Measurements from ENCODE around the gene PER1. TPM values are rescaled to one million over a fixed set of nuclear protein-coding genes. Genes with fewer than 3 reads are reported as not detected.
A peak's percentile ranks its signal among the peaks of the same experiment; 100 is the strongest.

The PER1 gene
- total and polyA plus RNA-seq, 2 of the 8 experiments (the other 6 are each of a cell fraction or from before 2014, with no cell fraction given), result 9.6 to 38.0 TPM

GRCh38 chr17:8162233-8162996 is 10.2 kb upstream of the PER1 start, which contains the start of gene VAMP2 (continued):
- TF ChIP-seq CTCF (IDR thresholded peaks at IDR 0.05; ENCODE audit: control extremely low read depth in 1 of 3, insufficient read depth in 1 of 3, low read depth in 1 of 3, low read length in 3 of 3), result no peak
- no peak for TF ChIP-seq CHD2 (IDR thresholded peaks at IDR 0.05; ENCODE audit: low read length)
- TF ChIP-seq GABPA (IDR thresholded peaks at IDR 0.05; ENCODE audit: borderline replicate concordance, insufficient read depth, low read length), result no peak
- TF ChIP-seq TCF12 (IDR thresholded peaks at IDR 0.05; ENCODE audit: low read depth, low read length), result no peak
- TF ChIP-seq RAD21 (IDR thresholded peaks at IDR 0.05 in 1 of 2, conservative IDR thresholded peaks at IDR 0.05 in 1 of 2; ENCODE audit: low read depth in 2 of 2, low read length in 2 of 2), result no peak
- no peak for TF ChIP-seq SRF (IDR thresholded peaks at IDR 0.05; ENCODE audit: low read depth, low read length)
- no peak for TF ChIP-seq NRF1 (IDR thresholded peaks at IDR 0.05; ENCODE audit: low read depth, low read length)
- no peak for TF ChIP-seq ZNF274 (IDR thresholded peaks at IDR 0.05; ENCODE audit: borderline replicate concordance, extremely low read depth, low read length)
- TF ChIP-seq PHF8 (conservative IDR thresholded peaks at IDR 0.05; ENCODE audit: low read depth, low read length), result peak; percentile 74
- 0 out of 2 replicates have a peak, but pooled peaks have one; percentile 14 for TF ChIP-seq JUN (IDR thresholded peaks at IDR 0.05; ENCODE audit: low read depth, low read length)
- peak; percentile 39 for TF ChIP-seq KDM4A (IDR thresholded peaks at IDR 0.05; ENCODE audit: low read depth, low read length, severe bottlenecking)
- no peak for TF ChIP-seq BACH1 (IDR thresholded peaks at IDR 0.05; ENCODE audit: low read length)
- TF ChIP-seq FOSL1 (IDR thresholded peaks at IDR 0.05; ENCODE audit: insufficient read depth, low read depth, low read length), result no peak
- TF ChIP-seq NANOG (IDR thresholded peaks at IDR 0.05; ENCODE audit: insufficient read depth, low read depth, low read length, poor library complexity, severe bottlenecking), result no peak
- TF ChIP-seq EZH2 (IDR thresholded peaks at IDR 0.05; ENCODE audit: low read depth, low read length, severe bottlenecking), result no peak
- TF ChIP-seq CTBP2 (IDR thresholded peaks at IDR 0.05; ENCODE audit: borderline replicate concordance, insufficient read depth, insufficient read length, low read length), result no peak
- TF ChIP-seq KDM5A (IDR thresholded peaks at IDR 0.05; ENCODE audit: low read length), result no peak
- no peak for TF ChIP-seq RXRA (IDR thresholded peaks at IDR 0.05; ENCODE audit: insufficient read depth, low read depth, low read length)
- TF ChIP-seq SP4 (IDR thresholded peaks at IDR 0.05; ENCODE audit: low read length), result no peak
- peak; percentile 67 for TF ChIP-seq TAF1 (IDR thresholded peaks at IDR 0.05; ENCODE audit: low read depth, low read length)
- peak; percentile 20 to 80; a peak in 3 of 4 replicates for TF ChIP-seq SIN3A (conservative IDR thresholded peaks at IDR 0.05 in 1 of 2, IDR thresholded peaks at IDR 0.05 in 1 of 2; ENCODE audit: low read depth in 1 of 2, low read length in 2 of 2)

Data from H1 (cell line).